ELF-1 (cell line): ENCODE data around the gene HPGDS.
"Not testable (repeated sequence)": the region's sequence is repeated elsewhere in the genome, so short reads cannot be mapped to it uniquely, and the experiment has no call there.

Source experiments
- DNase-seq: peaks from one replicate; pipeline ENCODE4 v3.0.0-alpha.2; 2016; ENCODE audit warnings: low read depth, low spot score

Gene HPGDS

DNA sequence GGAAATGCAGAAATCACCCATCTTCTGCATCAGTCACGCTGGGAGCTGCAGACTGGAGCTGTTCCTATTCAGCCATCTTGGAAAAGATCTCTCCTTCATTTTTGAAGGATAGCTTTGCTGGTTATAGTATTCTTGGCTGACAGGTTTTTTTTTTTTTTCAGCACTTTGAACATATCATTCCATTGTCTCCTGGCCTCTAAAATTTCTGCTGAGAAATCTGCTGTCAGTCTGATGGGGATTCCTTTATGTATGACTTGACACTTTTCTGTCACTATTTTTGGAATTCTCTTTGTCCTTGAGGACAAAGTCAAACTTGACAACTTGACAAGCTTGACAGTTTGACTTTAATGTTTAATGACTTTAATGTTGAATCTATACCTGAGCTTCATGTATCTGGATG is 16.8 kb downstream of the HPGDS start:
- no peak for DNase-seq

DNA sequence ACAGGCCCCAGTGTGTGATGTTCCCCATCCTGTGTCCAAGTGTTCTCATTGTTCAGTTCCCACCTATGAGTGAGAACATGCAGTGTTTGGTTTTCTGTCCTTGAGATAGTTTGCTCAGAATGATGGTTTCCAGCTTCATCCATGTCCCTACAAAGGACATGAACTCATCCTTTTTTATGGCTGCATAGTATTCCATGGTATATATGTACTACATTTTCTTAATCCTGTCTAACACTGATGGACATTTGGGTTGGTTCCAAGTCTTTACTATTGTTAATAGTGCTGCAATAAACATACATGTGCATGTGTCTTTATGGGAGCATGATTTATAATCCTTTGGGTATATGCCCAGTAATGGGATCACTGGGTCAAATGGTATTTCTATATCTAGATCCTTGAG is 22.7 kb downstream of the HPGDS start:
- DNase-seq = not testable (repeated sequence)

GRCh38 chr4:94307231-94307871 is 35.3 kb downstream of the HPGDS start:
- no peak for DNase-seq

- DNase-seq = no peak
These were observed 35.9 kb downstream of the HPGDS start for GRCh38 chr4:94306713-94307112.

GRCh38 chr4:94305466-94306225 is 37.0 kb downstream of the HPGDS start:
- no peak for DNase-seq

- DNase-seq = no peak
These were observed 38.2 kb downstream of the HPGDS start for GRCh38 chr4:94304365-94304971.

GRCh38 chr4:94302191-94302590 is 40.4 kb downstream of the HPGDS start:
- no peak for DNase-seq

DNA sequence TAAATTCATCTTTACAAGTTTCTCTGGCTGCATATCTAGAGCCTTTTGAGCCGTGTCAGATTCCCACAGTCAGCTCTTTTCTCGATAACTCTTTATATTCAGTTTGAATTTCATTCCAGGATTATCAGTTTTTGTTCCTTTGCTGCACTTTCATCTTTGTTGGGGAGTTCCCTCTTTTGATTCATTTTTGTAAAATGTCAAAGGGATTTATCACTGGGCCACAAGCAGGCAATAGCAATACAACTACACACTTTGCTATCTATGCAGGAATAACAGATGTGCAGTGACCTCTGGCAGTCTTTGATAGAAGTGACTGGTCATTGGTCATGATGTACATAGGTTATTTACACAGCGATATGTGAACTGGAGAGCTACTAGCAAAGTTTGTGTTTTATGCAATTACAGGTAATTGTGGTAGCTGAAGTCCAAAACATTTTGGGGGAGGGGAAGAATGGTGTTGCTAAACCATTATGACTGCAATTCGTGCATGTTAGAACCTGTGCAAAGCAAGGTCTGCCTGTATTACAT is 43.8 kb downstream of the HPGDS start:
- no peak for DNase-seq

- DNase-seq = not testable (repeated sequence)
These were observed 47.2 kb downstream of the HPGDS start for GRCh38 chr4:94295473-94295872.

DNA sequence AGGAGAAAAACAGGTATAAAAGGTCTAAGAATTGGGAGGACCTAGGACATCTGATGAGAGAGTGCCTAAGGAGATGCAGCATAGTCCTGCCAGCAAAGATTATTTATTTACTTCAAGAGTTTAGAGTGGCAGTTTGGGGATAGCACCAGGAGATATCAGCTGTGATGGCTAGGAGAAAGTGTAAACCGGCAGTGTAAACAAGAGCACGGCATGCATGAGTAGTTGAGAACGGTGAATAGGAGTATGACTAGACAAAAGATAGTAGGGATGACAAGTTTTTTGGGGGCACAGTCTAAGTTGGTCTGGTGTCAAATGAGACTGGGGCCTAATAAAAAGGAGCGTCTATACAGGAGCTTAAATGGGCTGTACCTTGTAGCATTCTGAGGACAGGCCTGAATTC is 48.7 kb downstream of the HPGDS start:
- not testable (repeated sequence) for DNase-seq

DNA sequence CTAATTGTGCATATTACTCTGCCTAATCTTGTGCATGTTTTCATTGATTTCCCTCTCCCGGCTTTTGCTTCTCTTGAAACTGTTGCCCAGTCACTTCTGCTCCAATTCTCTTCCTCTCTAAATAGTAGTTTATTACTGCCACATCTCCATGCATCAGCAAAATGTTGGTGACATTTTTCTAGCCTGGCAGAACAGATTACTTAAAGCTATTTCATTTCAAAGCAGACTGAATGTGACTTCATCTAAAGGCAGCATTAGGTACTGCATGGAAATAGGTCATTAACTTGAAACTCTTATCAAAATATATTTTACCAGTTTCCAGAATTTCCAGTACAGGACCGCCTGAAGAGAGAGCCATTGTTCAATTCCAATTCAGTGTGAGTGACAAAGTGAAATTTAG is 52.4 kb downstream of the HPGDS start:
- no peak for DNase-seq

DNA sequence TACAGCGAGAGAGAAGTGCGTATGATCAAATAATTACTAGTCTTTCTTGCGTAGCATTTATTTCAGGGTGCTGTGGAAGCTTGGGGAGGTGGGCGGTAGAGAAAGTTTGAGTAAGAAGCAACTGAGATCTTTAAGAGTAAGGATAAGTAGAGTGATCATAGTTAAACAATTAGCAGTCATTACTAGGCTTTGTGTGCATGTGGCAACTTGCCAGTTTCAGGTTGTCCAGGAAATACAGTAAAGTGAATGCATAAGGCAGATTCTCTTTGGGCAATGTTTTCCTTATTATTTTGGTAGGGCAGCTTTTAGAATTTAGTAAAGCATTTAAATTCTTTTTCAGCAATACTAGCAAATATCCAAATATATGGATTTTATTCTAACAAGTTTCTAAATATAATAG is 57.0 kb downstream of the HPGDS start:
- no peak for DNase-seq

DNA sequence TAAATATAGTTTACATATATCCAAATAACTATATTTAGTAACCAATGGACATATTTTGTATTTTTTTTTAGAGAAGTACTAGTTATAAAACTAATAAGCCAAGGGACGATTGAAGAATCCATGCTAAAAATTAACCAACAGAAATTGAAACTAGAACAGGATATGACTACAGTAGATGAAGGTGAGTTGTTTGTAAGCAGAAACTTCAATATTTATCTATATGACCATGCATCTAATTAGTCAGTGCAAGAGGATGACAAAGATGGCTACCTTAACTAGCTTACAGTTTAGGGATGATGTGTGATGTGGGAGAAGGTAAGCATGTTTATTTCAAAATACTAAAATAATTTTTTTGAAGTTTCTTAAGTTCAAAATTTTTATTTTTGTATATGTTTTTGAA is 57.7 kb downstream of the HPGDS start:
- no peak for DNase-seq

DNA sequence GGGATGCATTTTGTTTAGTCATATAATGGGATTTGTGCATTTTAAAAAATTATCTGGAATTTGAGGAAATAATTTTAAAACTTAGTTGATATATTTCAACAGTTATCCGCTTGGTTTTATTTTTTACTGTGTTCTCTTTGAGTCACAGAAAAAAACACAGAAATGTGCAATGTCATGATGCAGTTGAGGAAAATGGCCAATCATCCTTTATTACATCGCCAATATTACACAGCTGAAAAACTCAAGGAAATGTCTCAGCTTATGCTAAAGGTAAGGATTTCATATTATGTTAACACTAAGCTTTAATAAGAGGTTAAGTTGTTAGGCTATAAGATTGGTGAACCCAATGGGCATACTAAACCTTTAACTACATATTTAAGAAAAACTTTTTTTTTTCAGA is 63.9 kb downstream of the HPGDS start:
- no peak for DNase-seq

GRCh38 chr4:94277534-94277933 is 65.1 kb downstream of the HPGDS start:
- no peak for DNase-seq

DNA sequence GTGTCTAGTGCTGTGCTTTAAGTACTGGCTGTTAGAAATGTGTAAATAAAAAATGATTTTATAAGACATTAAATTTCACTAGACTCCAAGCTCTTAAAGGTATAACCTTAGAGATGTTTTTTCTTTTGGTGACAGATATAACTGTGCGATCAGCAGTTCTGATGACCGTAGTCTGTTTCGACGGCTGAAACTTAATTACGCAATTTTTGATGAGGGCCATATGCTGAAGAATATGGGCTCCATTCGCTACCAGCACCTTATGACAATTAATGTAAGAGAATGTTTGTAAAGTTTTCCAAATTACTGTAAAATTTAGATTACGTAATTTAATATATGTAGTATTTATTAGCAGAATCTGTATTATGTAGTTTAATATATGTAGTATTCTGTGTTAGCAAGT is 66.4 kb downstream of the HPGDS start:
- DNase-seq = no peak

- no peak for DNase-seq
These were observed 67.7 kb downstream of the HPGDS start for GRCh38 chr4:94274912-94275311.

DNA sequence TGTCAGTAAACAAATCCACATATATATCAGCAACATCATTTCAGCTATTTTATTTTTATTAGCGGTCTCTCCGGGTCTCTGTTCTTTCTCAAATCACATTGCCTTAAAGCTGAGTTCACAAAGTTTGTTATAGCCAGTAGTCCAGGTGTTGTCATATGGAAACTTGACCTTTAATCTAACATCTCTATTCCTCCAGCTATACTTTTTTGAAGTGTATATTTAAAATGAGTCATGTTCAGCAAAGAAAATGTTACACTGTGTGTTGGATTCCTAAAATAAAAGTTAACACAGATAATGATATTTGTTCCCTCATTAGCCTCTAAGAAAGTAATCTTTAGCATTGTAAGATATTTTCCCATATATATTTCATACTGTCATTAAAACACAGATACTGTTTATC is 71.4 kb downstream of the HPGDS start:
- DNase-seq = no peak

DNA sequence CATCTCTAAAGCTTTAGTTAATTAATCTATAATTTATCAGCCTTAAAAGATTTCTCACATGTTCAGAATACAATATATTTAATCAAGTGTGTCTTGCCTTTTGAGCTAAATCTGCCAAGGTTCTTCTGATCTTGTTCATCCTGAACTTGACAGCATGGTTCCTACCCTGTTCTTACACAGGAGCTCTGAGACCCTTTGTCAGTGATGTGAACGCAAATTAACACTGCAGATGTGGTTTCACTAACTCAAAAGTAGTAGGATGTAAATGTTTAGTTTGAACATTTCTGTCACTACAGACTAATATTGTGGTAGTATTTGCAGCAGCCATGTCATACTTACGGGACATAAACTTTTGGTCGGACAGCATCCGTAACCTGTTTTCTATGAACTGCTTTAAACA is 75.6 kb downstream of the HPGDS start:
- no peak for DNase-seq

- DNase-seq = no peak
These were observed 80.2 kb downstream of the HPGDS start for GRCh38 chr4:94262163-94263016.

- no peak for DNase-seq
These were observed 85.8 kb downstream of the HPGDS start for GRCh38 chr4:94256828-94257227.
